ENCODE measurements around the gene ARHGAP9. TPM values are rescaled to one million over a fixed set of nuclear protein-coding genes. Genes with fewer than 3 reads are reported as not detected.

The ARHGAP9 gene
- total RNA-seq, 3 donors from 2014 or later (not counting 1 experiment from before 2014, with no cell fraction given): 558 to 1,091 (median 1,015) TPM

DNA sequence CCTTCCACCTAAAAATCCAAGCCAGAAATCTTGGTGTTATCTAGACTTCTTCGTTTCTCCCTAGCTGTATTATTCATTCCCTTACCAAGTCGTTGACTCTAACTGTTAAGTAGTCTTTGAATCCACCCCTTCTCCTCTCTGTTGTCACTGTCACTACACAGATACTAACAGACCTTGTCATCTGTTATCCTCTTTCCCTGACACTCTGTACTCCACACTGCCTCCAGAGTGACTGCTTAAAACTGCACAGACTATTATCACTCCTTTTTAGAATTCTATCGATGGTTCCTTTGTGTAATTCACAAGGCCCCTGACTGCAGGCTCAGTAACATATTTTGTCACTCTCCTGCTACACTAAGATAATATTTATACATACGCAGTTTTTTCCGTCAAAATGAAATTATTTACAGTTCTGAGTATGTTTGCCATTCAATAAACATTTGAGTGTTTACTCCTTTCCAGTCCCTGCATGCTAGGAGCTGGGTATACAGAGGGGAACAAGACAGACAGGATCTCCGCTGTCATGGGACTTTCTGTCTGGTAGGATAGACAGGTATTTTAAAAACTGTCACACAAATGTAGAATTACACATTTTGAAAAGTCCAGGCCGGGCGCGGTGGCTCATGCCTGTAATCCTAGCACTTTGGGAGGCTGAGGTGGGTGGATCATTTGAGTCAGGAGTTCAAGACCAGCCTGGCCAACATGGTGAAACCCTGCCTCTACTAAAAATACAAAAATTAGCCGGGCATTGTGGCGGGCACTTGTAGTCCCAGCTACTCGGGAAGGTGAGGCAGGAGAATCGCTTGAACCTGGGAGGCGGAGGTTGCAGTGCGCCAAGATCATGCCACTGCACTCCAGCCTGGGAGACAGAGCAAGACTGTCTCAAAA is 12.0 kb upstream of the ARHGAP9 start:
- TF ChIP-seq, protein P1, sequence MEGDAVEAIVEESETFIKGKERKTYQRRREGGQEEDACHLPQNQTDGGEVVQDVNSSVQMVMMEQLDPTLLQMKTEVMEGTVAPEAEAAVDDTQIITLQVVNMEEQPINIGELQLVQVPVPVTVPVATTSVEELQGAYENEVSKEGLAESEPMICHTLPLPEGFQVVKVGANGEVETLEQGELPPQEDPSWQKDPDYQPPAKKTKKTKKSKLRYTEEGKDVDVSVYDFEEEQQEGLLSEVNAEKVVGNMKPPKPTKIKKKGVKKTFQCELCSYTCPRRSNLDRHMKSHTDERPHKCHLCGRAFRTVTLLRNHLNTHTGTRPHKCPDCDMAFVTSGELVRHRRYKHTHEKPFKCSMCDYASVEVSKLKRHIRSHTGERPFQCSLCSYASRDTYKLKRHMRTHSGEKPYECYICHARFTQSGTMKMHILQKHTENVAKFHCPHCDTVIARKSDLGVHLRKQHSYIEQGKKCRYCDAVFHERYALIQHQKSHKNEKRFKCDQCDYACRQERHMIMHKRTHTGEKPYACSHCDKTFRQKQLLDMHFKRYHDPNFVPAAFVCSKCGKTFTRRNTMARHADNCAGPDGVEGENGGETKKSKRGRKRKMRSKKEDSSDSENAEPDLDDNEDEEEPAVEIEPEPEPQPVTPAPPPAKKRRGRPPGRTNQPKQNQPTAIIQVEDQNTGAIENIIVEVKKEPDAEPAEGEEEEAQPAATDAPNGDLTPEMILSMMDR (IDR thresholded peaks at IDR 0.05): no peak
- Histone ChIP-seq H3K36me3 (ENCODE audit: control insufficient read depth, insufficient read depth, low read length) (peaks cover 37% of the 10 kb centered on the region), H3K4me3 (ENCODE audit: low read length) (no peak overlapping the region), H3K27me3 (ENCODE audit: control insufficient read depth, insufficient read depth, low read length) (no peaks in the 10 kb centered on the region), H3K9me3 (ENCODE audit: control insufficient read depth, insufficient read depth, low read length) (no peaks in the 10 kb centered on the region), H3K27ac (ENCODE audit: low read length) (no peak overlapping the region), H3K4me1 (ENCODE audit: control insufficient read depth, insufficient read depth, low read length) (peaks cover 20% of the 10 kb centered on the region)
- WGBS (ENCODE audit: insufficient coverage): 96% methylated on average over 14 of the region's 15 CpGs
- H3K4me1 Mint-ChIP-seq: peaks cover 23 to 29% of the 10 kb centered on the region in 2 donors
- DNase-seq (peak in 1 of 2 donors; percentile 34), ATAC-seq (peak in 1 of 3 donors; percentile 13)
- H3K9me3 Mint-ChIP-seq: no peaks in the 10 kb centered on the region
- peak overlapping the region; percentile 1 for H3K4me3 Mint-ChIP-seq
- H3K27me3 Mint-ChIP-seq (ENCODE audit: low read depth in 2 of 2): no peaks in the 10 kb centered on the region
- H3K36me3 Mint-ChIP-seq: peaks cover 11% of the 10 kb centered on the region
- peak overlapping the region; percentile 6 to 47 for H3K27ac Mint-ChIP-seq
- intact Hi-C loops (cut with micrococcal nuclease): no loop called here

GRCh38 chr12:57490126-57490525 is 10.5 kb upstream of the ARHGAP9 start:
- no peaks in the 10 kb centered on the region for H3K9me3 Mint-ChIP-seq
- H3K4me1 Mint-ChIP-seq: peaks cover 23 to 29% of the 10 kb centered on the region in 2 donors
- ATAC-seq: no peak
- H3K4me1 ChIP-seq (ENCODE audit: control insufficient read depth, insufficient read depth, low read length): peaks cover 20% of the 10 kb centered on the region
- H3K4me3 Mint-ChIP-seq: no peak overlapping the region
- DNase-seq: no peak
- H3K27me3 Mint-ChIP-seq (ENCODE audit: low read depth in 2 of 2): no peaks in the 10 kb centered on the region
- peaks cover 11% of the 10 kb centered on the region for H3K36me3 Mint-ChIP-seq
- H3K27me3 ChIP-seq (ENCODE audit: control insufficient read depth, insufficient read depth, low read length): no peaks in the 10 kb centered on the region
- peak overlapping the region in 1 of 2 donors; percentile 6 for H3K27ac Mint-ChIP-seq
- TF ChIP-seq, protein P1 (IDR thresholded peaks at IDR 0.05): no peak
- intact Hi-C loops (cut with micrococcal nuclease): no loop called here
- peaks cover 34% of the 10 kb centered on the region for H3K36me3 ChIP-seq (ENCODE audit: control insufficient read depth, insufficient read depth, low read length)
- 96% methylated on average over 4 of the region's 4 CpGs for WGBS (ENCODE audit: insufficient coverage)
- no peak overlapping the region for H3K27ac ChIP-seq (ENCODE audit: low read length)
- H3K4me3 ChIP-seq (ENCODE audit: low read length): no peak overlapping the region
- no peaks in the 10 kb centered on the region for H3K9me3 ChIP-seq (ENCODE audit: control insufficient read depth, insufficient read depth, low read length)

DNA sequence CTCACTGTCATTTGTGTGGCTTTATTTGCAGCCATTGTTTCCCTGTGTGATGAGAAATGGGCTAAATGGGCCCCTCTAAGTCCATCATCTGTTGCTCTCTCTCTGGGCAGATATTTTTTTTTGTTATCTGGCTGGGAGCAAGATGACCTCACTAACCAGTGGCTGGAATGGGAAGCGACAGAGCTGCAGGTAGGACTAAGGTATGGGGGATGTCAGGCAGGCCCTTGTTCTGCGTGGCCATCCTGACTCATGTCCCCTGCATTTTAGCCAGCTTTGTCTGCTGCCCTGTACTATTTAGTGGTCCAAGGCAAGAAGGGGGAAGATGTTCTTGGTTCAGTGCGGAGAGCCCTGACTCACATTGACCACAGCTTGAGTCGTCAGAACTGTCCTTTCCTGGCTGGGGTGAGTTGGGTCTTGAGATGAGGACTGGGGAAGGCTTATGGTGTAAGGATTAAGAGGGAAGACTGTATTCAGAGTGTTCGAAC is 9.5 kb upstream of the ARHGAP9 start:
- 91% methylated on average over 4 of the region's 5 CpGs for WGBS (ENCODE audit: insufficient coverage)
- Histone ChIP-seq H3K36me3 (ENCODE audit: control insufficient read depth, insufficient read depth, low read length) (peaks cover 34% of the 10 kb centered on the region), H3K9me3 (ENCODE audit: control insufficient read depth, insufficient read depth, low read length) (no peaks in the 10 kb centered on the region), H3K27me3 (ENCODE audit: control insufficient read depth, insufficient read depth, low read length) (no peaks in the 10 kb centered on the region), H3K27ac (ENCODE audit: low read length) (no peak overlapping the region), H3K4me1 (ENCODE audit: control insufficient read depth, insufficient read depth, low read length) (peaks cover 20% of the 10 kb centered on the region), H3K4me3 (ENCODE audit: low read length) (no peak overlapping the region)
- Mint-ChIP-seq H3K27ac (peak overlapping the region; percentile 88 to 92), H3K9me3 (no peaks in the 10 kb centered on the region), H3K4me3 (peak overlapping the region; percentile 92), H3K4me1 (peaks cover 23 to 29% of the 10 kb centered on the region in 2 donors), H3K36me3 (peaks cover 11% of the 10 kb centered on the region), H3K27me3 (ENCODE audit: low read depth in 2 of 2) (no peaks in the 10 kb centered on the region)
- intact Hi-C loops (cut with micrococcal nuclease): no loop called here
- TF ChIP-seq, protein P1 (IDR thresholded peaks at IDR 0.05): no peak
- no peak for ATAC-seq
- DNase-seq: no peak
